ENCODE measurements around the gene KIN. TPM values are rescaled to one million over a fixed set of nuclear protein-coding genes. Genes with fewer than 3 reads are reported as not detected.

Gene KIN
- total and polyA plus RNA-seq, 2 of the 4 experiments (the other 2 are of a cell fraction): 3.0 to 6.4 TPM

GRCh38 chr10:7810443-7810842 is 22.6 kb upstream of the KIN start:
- H3K4me3 ChIP-seq (ENCODE audit: insufficient read depth, low read depth, low read length): no peak overlapping the region
- H3K27me3 ChIP-seq (ENCODE audit: control insufficient read depth, insufficient read depth, low read length): peaks cover 7% of the 10 kb centered on the region; the same call in 1 of the 2 replicates
- no peaks in the 10 kb centered on the region for H3K9me3 ChIP-seq (ENCODE audit: control insufficient read depth, insufficient read depth, low read length)
- no peak overlapping the region for H3K18ac ChIP-seq (ENCODE audit: low read depth, low read length)
- H3K27ac ChIP-seq (ENCODE audit: insufficient read depth, low read length): no peak overlapping the region
- no peak overlapping the region for H3K4me2 ChIP-seq (ENCODE audit: low read depth, low read length)
- no peak overlapping the region for H3K56ac ChIP-seq (ENCODE audit: extremely low read depth, insufficient read depth, low read length)
- H3K9ac ChIP-seq (ENCODE audit: low read depth, low read length): no peak overlapping the region
- H4K20me1 ChIP-seq (ENCODE audit: insufficient read depth, low read length): no peaks in the 10 kb centered on the region
- no peak overlapping the region for H2AK5ac ChIP-seq (ENCODE audit: low read depth, low read length)
- H3K79me1 ChIP-seq (ENCODE audit: low read depth in 1 of 2, low read length in 2 of 2): no peaks in the 10 kb centered on the region
- no peak; the same call in 1 of the 2 replicates for ATAC-seq (ENCODE audit: low read depth)
- BruUV-seq (replicated peaks): no TSS peak
- H3K4ac ChIP-seq (ENCODE audit: low read depth, low read length): no peak overlapping the region
- in situ Hi-C loops (cut with MboI; ENCODE audit: low sequenced_read_pairs): no loop called here
- no peak overlapping the region for H2AK9ac ChIP-seq (replicated peaks; ENCODE audit: low read depth, low read length, poor library complexity)
- no peak overlapping the region for H4K5ac ChIP-seq (ENCODE audit: low read depth, low read length)
- WGBS, 2 experiments (ENCODE audit: extremely low coverage in 2 of 2, insufficient read length in 1 of 2): 49% methylated on average over 3 of the region's 7 CpGs; no CpG with 5 or more reads in 1 of the 2 experiments
- no peaks in the 10 kb centered on the region for H3K4me1 ChIP-seq (ENCODE audit: control insufficient read depth, insufficient read depth, low read length)
- H4K91ac ChIP-seq (ENCODE audit: insufficient read depth, low read depth, low read length): no peak overlapping the region
- no peak for DNase-seq
- no peaks in the 10 kb centered on the region; the same call in 1 of the 2 replicates for H3K9me1 ChIP-seq (ENCODE audit: insufficient read depth, low read length)
- CTCF ChIA-PET: no interaction called here
- POLR2A ChIA-PET (ENCODE audit: unreplicated experiment): no interaction called here
- H4K8ac ChIP-seq (ENCODE audit: low read depth in 2 of 2, low read length in 2 of 2): no peak overlapping the region
- no peak overlapping the region for H2AFZ ChIP-seq (replicated peaks; ENCODE audit: low read length, poor library complexity)
- no peak overlapping the region for H3K23ac ChIP-seq (ENCODE audit: low read depth, low read length)
- H2BK20ac ChIP-seq (ENCODE audit: low read depth, low read length): no peak overlapping the region
- no peak overlapping the region for H2BK120ac ChIP-seq (ENCODE audit: low read depth, low read length)
- H3K14ac ChIP-seq (replicated peaks; ENCODE audit: low read depth, low read length): no peak overlapping the region
- no peak overlapping the region for H2BK15ac ChIP-seq (ENCODE audit: low read depth, low read length)
- no peak overlapping the region for H2BK5ac ChIP-seq (ENCODE audit: low read depth, low read length, poor library complexity, severe bottlenecking)
- H3K36me3 ChIP-seq (ENCODE audit: control insufficient read depth, insufficient read depth, low read length): peaks cover 13% of the 10 kb centered on the region
- dilution Hi-C loops (cut with HindIII; ENCODE audit: low sequenced_read_pairs, unreplicated experiment): no loop called here
- TF ChIP-seq MXI1 (IDR thresholded peaks at IDR 0.05; ENCODE audit: borderline replicate concordance, low read depth, low read length): no peak
- TF ChIP-seq NFE2L2 (IDR thresholded peaks at IDR 0.05; ENCODE audit: low read depth, low read length): no peak
- no peak for TF ChIP-seq USF2 (IDR thresholded peaks at IDR 0.05; ENCODE audit: low read depth, low read length)
- no peak for TF ChIP-seq FOS (IDR thresholded peaks at IDR 0.05; ENCODE audit: low read depth, low read length)
- TF ChIP-seq CTCF (conservative IDR thresholded peaks at IDR 0.05; ENCODE audit: low read depth, low read length): no peak
- no peak for TF ChIP-seq RFX5 (IDR thresholded peaks at IDR 0.05; ENCODE audit: low read depth, low read length)
- no peak for TF ChIP-seq SMC3 (IDR thresholded peaks at IDR 0.05; ENCODE audit: low read depth, low read length)
- no peak for TF ChIP-seq RCOR1 (IDR thresholded peaks at IDR 0.05; ENCODE audit: insufficient replicate concordance, low read length)
- TF ChIP-seq MAZ (IDR thresholded peaks at IDR 0.05; ENCODE audit: borderline replicate concordance, low read depth, low read length): no peak
- no peak for TF ChIP-seq POLR2A (IDR thresholded peaks at IDR 0.05; ENCODE audit: low read depth, low read length)
- TF ChIP-seq MAFK (IDR thresholded peaks at IDR 0.05; ENCODE audit: low read depth, low read length): no peak
- TF ChIP-seq CEBPB (IDR thresholded peaks at IDR 0.05; ENCODE audit: low read depth, low read length): no peak
- no peak for TF ChIP-seq CHD1 (IDR thresholded peaks at IDR 0.05; ENCODE audit: low read depth, low read length)
- no peak for TF ChIP-seq BHLHE40 (IDR thresholded peaks at IDR 0.05; ENCODE audit: low read depth, low read length)
- no peak for TF ChIP-seq ELK1 (IDR thresholded peaks at IDR 0.05; ENCODE audit: borderline replicate concordance, low read depth, low read length)
- no peak for TF ChIP-seq RAD21 (IDR thresholded peaks at IDR 0.05; ENCODE audit: low read length)
- intact Hi-C loops (cut with micrococcal nuclease): no loop called here

Measured in IMR-90 (cell line).